K562 (cell line): ENCODE data around the gene CACNA1I. TPM values are rescaled to one million over a fixed set of nuclear protein-coding genes. Genes with fewer than 3 reads are reported as not detected.
A peak's percentile ranks its signal among the peaks of the same experiment; 100 is the strongest.

Experiments used
- ATAC-seq: fragments of 200-7000 bp; cut with Tn5 transposase; 3 replicates; pipeline ENCODE4 v1.9.1; 2020; ENCODE audit warnings: moderate library complexity
- BruUV-seq: library from RNA; stranded (reverse); fragments of 400-500 nt; replicated peaks from 2 replicates; lab custom pipeline; 2021; lab: Mats Ljungman, UMichigan
- CTCF ChIA-PET: fragments of 300-600 bp; formaldehyde crosslinking; extraction: SDS; loops from one replicate; lab custom pipeline; 2021; ENCODE audit warnings: low intra/inter-chr PET ratio; lab: Yijun Ruan, JAX
- POLR2A ChIA-PET: fragments of 300-600, 350-650 bp; sonication (Branson Sonifier 250); formaldehyde crosslinking; extraction: SDS; loops from one replicate; lab custom pipeline; 2021; ENCODE audit warnings: antibody characterized with exemption, inconsistent platforms; lab: Yijun Ruan, JAX
- DNase-seq, 4 experiments: peaks; one replicate each; pipeline versions ENCODE4 v3.0.0 to v3.0.0-alpha.2; 2011 to 2018; ENCODE audit warnings: low spot score in 3 of 4, mixed read lengths in 3 of 4; ENCODE audit errors: extremely low read depth in 1 of 4
- FAIRE-seq: peaks from 2 replicates; lab custom pipeline; 2011; peaks lifted over from hg19 to GRCh38; lab: Jason Lieb, UNC
- H2AFZ ChIP-seq: 2 replicates; pipeline ENCODE4 v1.6.0; 2011; ENCODE audit warnings: low read depth, low read length, control low read depth, inconsistent platforms
- H3K27ac ChIP-seq: fragments of 200-600 bp; 3 replicates; pipeline ENCODE4 v1.8.0; 2011; ENCODE audit warnings: low read depth, mild to moderate bottlenecking, control low read depth, inconsistent platforms, low read length, moderate library complexity, mixed read lengths; ENCODE audit errors: extremely low read depth
- H3K27me3 ChIP-seq, 2 experiments: fragments of 300-600 bp in 1 of 2; 2 replicates in 1 of 2; 3 replicates in 1 of 2; pipeline versions ENCODE4 v1.6.0 to v1.8.0; 2011; ENCODE audit warnings: inconsistent platforms in 2 of 2, low read length in 2 of 2, mild to moderate bottlenecking in 1 of 2, mixed read lengths in 1 of 2, moderate library complexity in 1 of 2; ENCODE audit not compliant: control insufficient read depth in 2 of 2, insufficient read depth in 2 of 2
- H3K36me3 ChIP-seq: fragments of 300-600 bp; 3 replicates; pipeline ENCODE4 v1.8.0; 2011; ENCODE audit warnings: mild to moderate bottlenecking, low read length, inconsistent platforms; ENCODE audit not compliant: control insufficient read depth, insufficient read depth
- H3K4me1 ChIP-seq, 2 experiments: fragments of 200-600 bp in 1 of 2; replicated peaks in 1 of 2; 2 replicates in 1 of 2; 3 replicates in 1 of 2; pipeline versions ENCODE4 v1.5.1 to v1.8.0; 2011; ENCODE audit warnings: inconsistent platforms in 2 of 2, low read length in 2 of 2, mild to moderate bottlenecking in 1 of 2, mixed read lengths in 1 of 2, moderate library complexity in 1 of 2; ENCODE audit not compliant: control insufficient read depth in 2 of 2, insufficient read depth in 2 of 2
- H3K4me2 ChIP-seq: 2 replicates; pipeline ENCODE4 v1.6.1; 2011; ENCODE audit warnings: low read length, control low read depth, inconsistent platforms, mixed read lengths; ENCODE audit not compliant: insufficient read depth
- H3K4me3 ChIP-seq: fragments of 200-600 bp; sonication (generic), shearing (Covaris generic); 2 replicates; pipeline ENCODE4 v1.5.1; 2016; ENCODE audit warnings: control low read depth, inconsistent platforms
- H3K79me2 ChIP-seq: fragments of 200-600 bp; 3 replicates; pipeline ENCODE4 v1.8.0; 2011; ENCODE audit warnings: low read length, inconsistent platforms; ENCODE audit not compliant: control insufficient read depth, insufficient read depth
- H3K9ac ChIP-seq, 2 experiments: 2 replicates each; pipeline versions ENCODE4 v1.6.0 to v1.6.1; 2011; ENCODE audit warnings: low read depth in 2 of 2, low read length in 2 of 2, control low read depth in 1 of 2, inconsistent platforms in 1 of 2, mild to moderate bottlenecking in 1 of 2, mixed read lengths in 1 of 2; ENCODE audit not compliant: insufficient read depth in 1 of 2
- H3K9me1 ChIP-seq: one replicate; pipeline ENCODE4 v1.6.0; 2011; ENCODE audit warnings: inconsistent platforms, mild to moderate bottlenecking, low read length, moderate library complexity; ENCODE audit not compliant: control insufficient read depth, insufficient read depth
- H3K9me3 ChIP-seq: replicated peaks from 2 replicates; pipeline ENCODE4 v1.5.1; 2011; ENCODE audit warnings: low read depth, low read length, inconsistent platforms; ENCODE audit not compliant: control insufficient read depth, insufficient read depth
- H4K20me1 ChIP-seq: replicated peaks from 2 replicates; pipeline ENCODE4 v1.6.1; 2011; ENCODE audit warnings: low read length, inconsistent platforms, mixed read lengths; ENCODE audit not compliant: control insufficient read depth, insufficient read depth
- RBM17 ChIP-seq: fragments of 200-400 bp; formaldehyde crosslinking; IDR thresholded peaks from 2 replicates; pipeline ENCODE4 v1.6.1; 2017; ENCODE audit warnings: low read depth, mild to moderate bottlenecking, low read length, borderline replicate concordance
- REST ChIP-seq, 2 experiments: fragments of 450-650 bp; formaldehyde crosslinking in 1 of 2; IDR thresholded peaks; 2 replicates each; pipeline versions ENCODE4 v1.4.0 to v1.6.1; 2014 to 2020; ENCODE audit warnings: mild to moderate bottlenecking in 2 of 2, borderline replicate concordance in 1 of 2, low read depth in 1 of 2
- RFX1 ChIP-seq: fragments of 450-650 bp; IDR thresholded peaks from 2 replicates; pipeline ENCODE4 v1.6.1; 2016; ENCODE audit warnings: mild to moderate bottlenecking, moderate library complexity
- WGBS: fragments of 100-300 bp; shearing (Covaris generic); methylation state at CpG from one replicate; pipeline ENCODE4 v1.1.6; 2016; ENCODE audit warnings: low coverage, mixed read lengths; ENCODE audit not compliant: insufficient coverage; ENCODE audit errors: missing lambda C conversion rate; 5-methylcytosine and 5-hydroxymethylcytosine counted together
- in situ Hi-C: fragments of 300-500 bp; cut with MboI; formaldehyde crosslinking; loops from 4 replicates; pipeline ENCODE4 v1.15.0; 2018; ENCODE audit warnings: inconsistent platforms, mixed read lengths
- intact Hi-C: fragments of 100-400 bp; cut with micrococcal nuclease; formaldehyde crosslinking; loops from 2 replicates; pipeline ENCODE4 v1.14.2; 2022
- polyA plus RNA-seq, 8 experiments: library from polyadenylated mRNA; depleted of rRNA in 4 of 8; stranded (reverse) in 5 of 8; unstranded in 3 of 8; fragments of >200 nt; fragmentation: Nextera tagmentation in 2 of 8; fragmentation: Illumina TruSeq in 1 of 8; extraction: Ambion mirVana in 2 of 8; extraction: Trizol in 1 of 8; gene quantifications; 2 replicates each; pipeline versions ENCODE4 v1.2.1 to v1.2.3, GENCODE V29; 2011 to 2014; ENCODE audit warnings: inconsistent platforms in 1 of 8, missing spikeins in 1 of 8
- total RNA-seq, 7 experiments: library from RNA; depleted of rRNA in 6 of 7; stranded (reverse); fragments of >200 nt in 6 of 7; fragmentation: Illumina TruSeq in 2 of 7; extraction: Trizol in 2 of 7; gene quantifications; 2 replicates each; pipeline versions ENCODE4 v1.2.1 to v1.2.3, GENCODE V29; 2011 to 2021; ENCODE audit warnings: low replicate concordance in 1 of 7

CACNA1I gene
- total and polyA plus RNA-seq, 9 of the 15 experiments (the other 6 are each of a cell fraction or from before 2014, with no cell fraction given) = 0.01 to 0.79 (median 0.32) TPM; not detected in 1

DNA sequence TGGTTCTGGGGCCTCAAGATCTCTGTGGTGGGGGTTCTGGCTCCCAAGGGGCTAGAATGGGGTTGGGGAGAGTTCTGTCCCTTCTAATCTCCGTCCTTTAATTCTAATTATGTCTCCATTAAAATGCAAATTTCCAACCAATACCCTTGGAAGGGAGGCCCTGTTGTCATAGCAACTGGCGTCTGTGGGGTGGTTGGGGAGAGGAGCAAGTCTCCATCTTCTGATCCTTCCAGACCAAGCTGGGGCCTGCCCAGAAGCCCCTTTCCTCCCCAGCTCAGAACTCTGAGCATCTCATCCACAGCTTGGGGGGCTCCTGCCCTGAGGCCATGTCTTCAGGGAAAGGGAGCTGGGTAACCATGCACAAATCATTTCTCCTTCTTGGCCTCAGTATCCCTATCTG lies 32.6 kb upstream of the CACNA1I start:
- Histone ChIP-seq H4K20me1 (no peaks in the 10 kb centered on the region), H3K4me2 (no peak overlapping the region), H3K4me1 (peaks cover 3 to 21% of the 10 kb centered on the region in 2 experiments; a peak in 3 of 5 replicates)
- intact Hi-C loops = no loop called here
- no peak for FAIRE-seq
- CTCF ChIA-PET = no interaction called here
- TF ChIP-seq RBM17 (no peak), RFX1 (peak; percentile 84)
- TF ChIP-seq, all 486 proteins: peak for 1
- Histone ChIP-seq H3K27me3 (no peaks in the 10 kb centered on the region), H2AFZ (no peak overlapping the region), H3K9ac (no peak overlapping the region), H3K36me3 (no peaks in the 10 kb centered on the region), H3K9me1 (no peaks in the 10 kb centered on the region), H3K79me2 (no peaks in the 10 kb centered on the region), H3K9me3 (no peaks in the 10 kb centered on the region), H3K27ac (no peak overlapping the region), H3K4me3 (no peak overlapping the region)
- in situ Hi-C loops = loop anchor here (10.0 kb wide), 1 partner anchor 647 kb away; no protein-coding TSS in a partner anchor
- no peak for DNase-seq
- ATAC-seq = no peak
- no TSS peak for BruUV-seq
- 20% methylated on average over 2 of the region's 2 CpGs for WGBS
- POLR2A ChIA-PET = interaction anchor here (0.8 kb wide), 1 partner anchor 506 kb away, joined by 3 read pairs; no protein-coding TSS in a partner anchor

- Histone ChIP-seq H3K79me2 (no peaks in the 10 kb centered on the region), H4K20me1 (no peaks in the 10 kb centered on the region), H3K9me1 (no peaks in the 10 kb centered on the region), H3K9me3 (no peaks in the 10 kb centered on the region), H3K27me3 (peaks cover 0 to 22% of the 10 kb centered on the region in 2 experiments; a peak in 1 of 5 replicates), H3K9ac (no peak overlapping the region), H2AFZ (no peak overlapping the region), H3K4me2 (no peak overlapping the region), H3K36me3 (no peaks in the 10 kb centered on the region), H3K27ac (no peak overlapping the region), H3K4me3 (no peak overlapping the region), H3K4me1 (peaks cover 0 to 6% of the 10 kb centered on the region in 2 experiments; a peak in 1 of 5 replicates)
- CTCF ChIA-PET = no interaction called here
- no TSS peak for BruUV-seq
- in situ Hi-C loops = loop anchor here (5.0 kb wide), 2 partner anchors 489 to 809 kb away; no protein-coding TSS in a partner anchor
- ATAC-seq (peak; percentile 91), FAIRE-seq (peak; percentile 84), DNase-seq (peak; percentile 36 to 67 (median 54))
- 16% methylated on average over 11 of the region's 11 CpGs for WGBS
- intact Hi-C loops = loop anchor here (10.0 kb wide), 1 partner anchor 802 kb away; the partner anchor contains the start of gene ADSL
- POLR2A ChIA-PET = interaction anchor here (0.6 to 1.0 kb wide), 3 partner anchors 65 to 501 kb away, joined by 3 read pairs; no protein-coding TSS in a partner anchor
- peak; percentile 73 for TF ChIP-seq REST (IDR thresholded peaks at IDR 0.05; ENCODE audit: borderline replicate concordance)
- no peak for TF ChIP-seq REST (CRISPR knock-in tag; IDR thresholded peaks at IDR 0.05; ENCODE audit: low read depth)
Measured at GRCh38 chr22:39543095-39543494, 27.5 kb upstream of the CACNA1I start.
